Measurements from ENCODE around the gene NTN3. TPM values are rescaled to one million over a fixed set of nuclear protein-coding genes. Genes with fewer than 3 reads are reported as not detected.

NTN3 gene
- total and polyA plus RNA-seq, 3 donors from 2014 or later, result 1.1 to 1.7 TPM; not detected in 1

DNA sequence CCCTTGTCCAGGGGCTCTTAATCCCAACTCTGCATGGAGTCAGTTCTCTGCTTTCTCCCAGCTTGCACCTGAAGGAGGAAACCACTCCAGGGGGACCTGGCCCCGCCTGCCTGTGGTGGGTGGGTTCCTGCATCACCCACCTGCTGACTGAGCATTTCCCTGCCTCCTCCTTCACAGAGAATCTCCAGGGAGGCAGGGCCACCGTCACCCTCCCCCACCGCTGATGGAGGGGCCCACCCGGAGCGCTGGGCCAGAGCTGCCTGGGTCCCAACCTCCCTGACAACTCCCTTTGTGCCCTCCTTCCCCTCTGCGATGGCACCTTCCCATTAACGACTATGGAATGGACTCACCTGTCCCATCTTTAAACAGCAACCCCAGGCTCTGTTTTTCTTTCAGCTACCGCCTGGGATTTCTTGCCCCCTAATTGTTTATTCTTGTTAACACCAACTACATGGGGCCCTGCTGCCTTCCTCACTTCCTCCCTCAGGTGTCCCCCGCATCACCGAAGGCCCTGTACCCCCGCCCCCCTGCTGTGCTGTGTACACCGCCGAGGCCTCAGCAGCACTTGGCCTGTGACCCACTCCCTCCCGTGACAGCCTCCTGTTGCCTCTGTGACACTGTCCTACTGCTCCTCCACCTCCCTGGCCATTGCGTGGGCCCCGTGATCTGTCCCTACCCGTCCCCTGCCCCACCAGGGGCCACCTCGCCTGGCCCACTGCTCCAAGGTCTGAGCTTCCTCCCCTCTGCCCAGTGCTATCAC lies 12.0 kb upstream of the NTN3 start:
- no peaks in the 10 kb centered on the region for H3K9me3 ChIP-seq
- intact Hi-C loops (cut with DNase I; ENCODE audit: low total_unique reads), result no loop called here
- H3K27ac ChIP-seq, result peak overlapping the region in 1 of 2 donors; percentile 15
- 21 to 24% methylated on average over 17 to 18 of the region's 18 CpGs for WGBS, 2 donors
- H3K27me3 ChIP-seq, result no peaks in the 10 kb centered on the region
- H3K36me3 ChIP-seq (ENCODE audit: low read depth, missing control alignments), result no peaks in the 10 kb centered on the region
- H3K4me1 ChIP-seq, result peaks cover 14% of the 10 kb centered on the region
- no peak for DNase-seq
- H3K4me3 ChIP-seq, result peak overlapping the region; percentile 49 to 68
- TF ChIP-seq, protein P1, sequence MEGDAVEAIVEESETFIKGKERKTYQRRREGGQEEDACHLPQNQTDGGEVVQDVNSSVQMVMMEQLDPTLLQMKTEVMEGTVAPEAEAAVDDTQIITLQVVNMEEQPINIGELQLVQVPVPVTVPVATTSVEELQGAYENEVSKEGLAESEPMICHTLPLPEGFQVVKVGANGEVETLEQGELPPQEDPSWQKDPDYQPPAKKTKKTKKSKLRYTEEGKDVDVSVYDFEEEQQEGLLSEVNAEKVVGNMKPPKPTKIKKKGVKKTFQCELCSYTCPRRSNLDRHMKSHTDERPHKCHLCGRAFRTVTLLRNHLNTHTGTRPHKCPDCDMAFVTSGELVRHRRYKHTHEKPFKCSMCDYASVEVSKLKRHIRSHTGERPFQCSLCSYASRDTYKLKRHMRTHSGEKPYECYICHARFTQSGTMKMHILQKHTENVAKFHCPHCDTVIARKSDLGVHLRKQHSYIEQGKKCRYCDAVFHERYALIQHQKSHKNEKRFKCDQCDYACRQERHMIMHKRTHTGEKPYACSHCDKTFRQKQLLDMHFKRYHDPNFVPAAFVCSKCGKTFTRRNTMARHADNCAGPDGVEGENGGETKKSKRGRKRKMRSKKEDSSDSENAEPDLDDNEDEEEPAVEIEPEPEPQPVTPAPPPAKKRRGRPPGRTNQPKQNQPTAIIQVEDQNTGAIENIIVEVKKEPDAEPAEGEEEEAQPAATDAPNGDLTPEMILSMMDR (IDR thresholded peaks at IDR 0.05), result no peak
- TF ChIP-seq POLR2A (IDR thresholded peaks at IDR 0.05), result no peak

- H3K27ac ChIP-seq, result peak within 1 kb of the TSS in 1 of 2 donors; percentile 15
- 0 to 3% methylated on average over 8 to 53 of the region's 66 CpGs for WGBS, 2 donors
- peak; percentile 98 for DNase-seq
- H3K27me3 ChIP-seq, result no peaks in the 10 kb centered on the region
- H3K36me3 ChIP-seq (ENCODE audit: low read depth, missing control alignments), result no peaks in the 10 kb centered on the region
- peak within 1 kb of the TSS; percentile 49 to 68 for H3K4me3 ChIP-seq
- H3K4me1 ChIP-seq, result peaks cover 14% of the 10 kb centered on the region
- TF ChIP-seq POLR2A (IDR thresholded peaks at IDR 0.05), result no peak
- TF ChIP-seq, protein P1 (IDR thresholded peaks at IDR 0.05), result no peak
- intact Hi-C loops (cut with DNase I; ENCODE audit: low total_unique reads), result no loop called here
- H3K9me3 ChIP-seq, result no peaks in the 10 kb centered on the region
Observed at GRCh38 chr16:2459647-2460390, 11.3 kb upstream of the NTN3 start, which contains the start of gene TEDC2. TEDC2 (plus strand) TSS chr16:2460109; CDS start chr16:2460145, 36 bp downstream.

DNA sequence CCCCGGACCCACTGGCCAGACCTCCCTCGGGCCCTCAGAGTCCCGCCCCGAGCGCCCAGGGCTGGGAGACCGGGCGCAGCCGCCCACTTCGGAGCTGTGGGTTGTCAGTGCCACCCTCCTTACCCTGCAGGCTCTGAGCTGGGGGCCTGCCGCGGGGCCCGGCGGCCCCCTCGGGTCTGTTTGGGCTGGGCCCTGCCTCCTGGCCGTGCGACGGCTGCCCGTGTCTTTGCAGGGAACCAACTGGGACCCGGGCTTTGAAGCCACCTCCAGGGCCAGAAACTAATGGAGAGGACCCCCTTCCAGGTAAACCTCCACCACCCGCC lies 10.7 kb upstream of the NTN3 start:
- 0 to 3% methylated on average over 1 to 20 of the region's 20 CpGs for WGBS, 2 donors
- Histone ChIP-seq H3K27ac (no peak overlapping the region), H3K4me1 (peaks cover 14% of the 10 kb centered on the region), H3K36me3 (ENCODE audit: low read depth, missing control alignments) (no peaks in the 10 kb centered on the region), H3K4me3 (peak overlapping the region; percentile 49 to 68), H3K9me3 (no peaks in the 10 kb centered on the region), H3K27me3 (no peaks in the 10 kb centered on the region)
- intact Hi-C loops (cut with DNase I; ENCODE audit: low total_unique reads), result no loop called here
- TF ChIP-seq, protein P1 (IDR thresholded peaks at IDR 0.05), result no peak
- TF ChIP-seq POLR2A (IDR thresholded peaks at IDR 0.05), result no peak
- no peak for DNase-seq

DNA sequence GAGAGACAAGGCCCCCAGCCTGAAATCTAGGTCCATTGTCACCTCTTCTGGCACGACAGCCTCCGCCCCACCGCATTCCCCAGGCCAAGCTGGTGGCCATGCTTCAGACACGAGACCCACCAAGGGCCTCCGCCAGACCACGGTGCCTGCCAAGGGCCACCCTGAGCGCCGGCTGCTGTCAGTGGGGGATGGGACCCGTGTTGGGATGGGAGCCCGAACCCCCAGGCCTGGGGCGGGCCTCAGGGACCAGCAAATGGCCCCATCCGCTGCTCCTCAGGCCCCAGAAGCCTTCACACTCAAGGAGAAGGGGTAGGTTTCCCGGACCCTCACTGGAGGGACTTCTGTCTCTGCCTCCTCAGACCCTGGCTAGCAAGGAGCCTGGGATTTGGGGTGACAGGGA lies 10.2 kb upstream of the NTN3 start:
- H3K4me3 ChIP-seq, result no peak overlapping the region
- intact Hi-C loops (cut with DNase I; ENCODE audit: low total_unique reads), result no loop called here
- no peak for TF ChIP-seq POLR2A (IDR thresholded peaks at IDR 0.05)
- TF ChIP-seq, protein P1 (IDR thresholded peaks at IDR 0.05), result no peak
- no peaks in the 10 kb centered on the region for H3K36me3 ChIP-seq (ENCODE audit: low read depth, missing control alignments)
- WGBS, 2 donors, result 86% methylated on average over 11 of the region's 13 CpGs; no CpG with 5 or more reads in 1 of the 2 donors
- DNase-seq, result no peak
- no peaks in the 10 kb centered on the region for H3K9me3 ChIP-seq
- no peak overlapping the region for H3K27ac ChIP-seq
- no peaks in the 10 kb centered on the region for H3K27me3 ChIP-seq
- H3K4me1 ChIP-seq, result peaks cover 14% of the 10 kb centered on the region
